HEK293 (cell line): ENCODE data around the gene PARD6G.

ENCODE experiments used
- CTCF ChIA-PET: fragments of 350-600 bp; formaldehyde crosslinking; extraction: SDS; loops from one replicate; lab custom pipeline; 2021; ENCODE audit warnings: antibody characterized with exemption; lab: Yijun Ruan, JAX
- POLR2A ChIA-PET: fragments of 300-600 bp; formaldehyde crosslinking; extraction: SDS; loops from one replicate; lab custom pipeline; 2020; ENCODE audit warnings: antibody characterized with exemption, inconsistent platforms; lab: Yijun Ruan, JAX
- H3K27ac ChIP-seq: fragments of 200-500 bp; sonication (Bioruptor generic); 2 replicates; pipeline ENCODE4 v1.5.1; 2014; ENCODE audit warnings: low read depth, low read length, control low read depth, inconsistent platforms; ENCODE audit errors: extremely low read depth
- H3K36me3 ChIP-seq, 2 experiments: fragments of 200-500 bp in 1 of 2; sonication (Bioruptor generic) in 1 of 2; 1 replicate in 1 of 2; 2 replicates in 1 of 2; pipeline ENCODE4 v1.5.1; 2014 to 2017; ENCODE audit warnings: inconsistent platforms in 2 of 2, low read length in 2 of 2; ENCODE audit not compliant: control insufficient read depth in 2 of 2, insufficient read depth in 1 of 2
- H3K4me1 ChIP-seq: fragments of 200-500 bp; sonication (Bioruptor generic); 2 replicates; pipeline ENCODE4 v1.5.1; 2014; ENCODE audit warnings: mild to moderate bottlenecking, low read length, inconsistent platforms; ENCODE audit not compliant: control insufficient read depth, insufficient read depth
- H3K4me3 ChIP-seq: 2 replicates; pipeline ENCODE4 v1.5.1; 2011; ENCODE audit warnings: low read depth, mild to moderate bottlenecking, control low read depth, low read length, moderate library complexity
- H3K9me3 ChIP-seq: fragments of 200-500 bp; sonication (Bioruptor generic); 2 replicates; pipeline ENCODE4 v1.5.1; 2014; ENCODE audit warnings: low read depth, low read length, inconsistent platforms; ENCODE audit not compliant: control insufficient read depth, insufficient read depth
- GLIS1 ChIP-seq: fragments of 450-650 bp; formaldehyde crosslinking; IDR thresholded peaks from 2 replicates; pipeline ENCODE4 v1.5.1; 2016; ENCODE audit warnings: missing biosample characterization, missing genetic modification characterization
- KLF1 ChIP-seq: fragments of 450-650 bp; formaldehyde crosslinking; IDR thresholded peaks from 2 replicates; pipeline ENCODE4 v1.5.1; 2016; ENCODE audit warnings: missing biosample characterization, missing genetic modification characterization
- KLF10 ChIP-seq: fragments of 450-650 bp; IDR thresholded peaks from 2 replicates; pipeline ENCODE4 v1.5.1; 2018; ENCODE audit warnings: missing biosample characterization, mild to moderate bottlenecking, missing genetic modification characterization
- KLF9 ChIP-seq: fragments of 450-650 bp; formaldehyde crosslinking; IDR thresholded peaks from 2 replicates; pipeline ENCODE4 v1.5.1; 2016; ENCODE audit warnings: missing biosample characterization, missing genetic modification characterization, low read depth
- MEIS1 ChIP-seq: sonication (generic); formaldehyde crosslinking; IDR thresholded peaks from 2 replicates; pipeline ENCODE4 v1.8.1; 2022; ENCODE audit warnings: missing genetic modification reagents, mild to moderate bottlenecking, borderline replicate concordance
- SP2 ChIP-seq: fragments of 450-650 bp; formaldehyde crosslinking; IDR thresholded peaks from 2 replicates; pipeline ENCODE4 v1.5.1; 2016; ENCODE audit warnings: missing biosample characterization, missing genetic modification characterization
- TRIM28 ChIP-seq: IDR thresholded peaks from 2 replicates; pipeline ENCODE4 v1.6.1; 2011; ENCODE audit warnings: low read length, control low read depth, borderline replicate concordance
- ZEB2 ChIP-seq: fragments of 450-650 bp; formaldehyde crosslinking; IDR thresholded peaks from 2 replicates; pipeline ENCODE4 v1.5.1; 2016; ENCODE audit warnings: missing biosample characterization, missing genetic modification characterization
- ZNF184 ChIP-seq: fragments of 450-650 bp; IDR thresholded peaks from 2 replicates; pipeline ENCODE4 v1.5.1; 2018; ENCODE audit warnings: missing biosample characterization, mild to moderate bottlenecking, missing genetic modification characterization
- ZNF274 ChIP-seq, 2 experiments: fragments of 200-500 bp in 1 of 2; fragments of 450-650 bp in 1 of 2; sonication (Bioruptor generic) in 1 of 2; formaldehyde crosslinking in 1 of 2; IDR thresholded peaks; 2 replicates each; pipeline versions ENCODE4 v1.5.1 to v1.6.1; 2014 to 2016; ENCODE audit warnings: borderline replicate concordance in 1 of 2, inconsistent platforms in 1 of 2, low read length in 1 of 2, missing biosample characterization in 1 of 2, missing genetic modification characterization in 1 of 2
- ZNF324 ChIP-seq: fragments of 450-650 bp; formaldehyde crosslinking; IDR thresholded peaks from 2 replicates; pipeline ENCODE4 v1.5.1; 2016; ENCODE audit warnings: missing biosample characterization, missing genetic modification characterization
- ZNF416 ChIP-seq: fragments of 450-650 bp; formaldehyde crosslinking; IDR thresholded peaks from 2 replicates; pipeline ENCODE4 v1.5.1; 2016; ENCODE audit warnings: missing biosample characterization, missing genetic modification characterization
- ZNF48 ChIP-seq: fragments of 450-650 bp; formaldehyde crosslinking; IDR thresholded peaks from 2 replicates; pipeline ENCODE4 v1.5.1; 2016; ENCODE audit warnings: missing biosample characterization, missing genetic modification characterization
- ZNF626 ChIP-seq: fragments of 450-650 bp; sonication (Bioruptor Pico); formaldehyde crosslinking; IDR thresholded peaks from 2 replicates; pipeline ENCODE4 v1.5.1; 2018; ENCODE audit warnings: missing biosample characterization, missing genetic modification characterization, inconsistent platforms
- ZNF629 ChIP-seq: fragments of 450-650 bp; formaldehyde crosslinking; IDR thresholded peaks from 2 replicates; pipeline ENCODE4 v1.5.1; 2017; ENCODE audit warnings: missing biosample characterization, missing genetic modification characterization
- ZNF660 ChIP-seq: fragments of 450-650 bp; IDR thresholded peaks from 2 replicates; pipeline ENCODE4 v1.5.1; 2018; ENCODE audit warnings: missing biosample characterization, mild to moderate bottlenecking, missing genetic modification characterization
- ZNF701 ChIP-seq: fragments of 450-650 bp; formaldehyde crosslinking; IDR thresholded peaks from 2 replicates; pipeline ENCODE4 v1.5.1; 2016; ENCODE audit warnings: missing biosample characterization, missing genetic modification characterization
- ZNF837 ChIP-seq: fragments of 450-650 bp; formaldehyde crosslinking; IDR thresholded peaks from 2 replicates; pipeline ENCODE4 v1.5.1; 2016; ENCODE audit warnings: missing biosample characterization, missing genetic modification characterization
- TF ChIP-seq, protein P1 (sequence below): fragments of 450-650 bp; formaldehyde crosslinking; IDR thresholded peaks from 2 replicates; pipeline ENCODE4 v1.5.1; 2017; ENCODE audit warnings: missing biosample characterization, mild to moderate bottlenecking, missing genetic modification characterization, moderate library complexity
- TF ChIP-seq, protein P2 (sequence below): fragments of 450-650 bp; formaldehyde crosslinking; IDR thresholded peaks from 2 replicates; pipeline ENCODE4 v1.5.1; 2016; ENCODE audit warnings: missing biosample characterization, missing genetic modification characterization
- TF ChIP-seq, protein P3 (sequence below): fragments of 450-650 bp; formaldehyde crosslinking; IDR thresholded peaks from 2 replicates; pipeline ENCODE4 v1.5.1; 2017; ENCODE audit warnings: missing biosample characterization, missing genetic modification characterization
- TF ChIP-seq, protein P4 (sequence below): fragments of 450-650 bp; formaldehyde crosslinking; IDR thresholded peaks from 2 replicates; pipeline ENCODE4 v1.5.1; 2016; ENCODE audit warnings: missing biosample characterization, missing genetic modification characterization
- TF ChIP-seq, protein P5 (sequence below): fragments of 450-650 bp; formaldehyde crosslinking; IDR thresholded peaks from 2 replicates; pipeline ENCODE4 v1.5.1; 2016; ENCODE audit warnings: missing biosample characterization, missing genetic modification characterization
- TF ChIP-seq, protein P6 (sequence below): fragments of 450-650 bp; formaldehyde crosslinking; IDR thresholded peaks from 2 replicates; pipeline ENCODE4 v1.5.1; 2016; ENCODE audit warnings: missing biosample characterization, missing genetic modification characterization, low read depth

Gene PARD6G

DNA sequence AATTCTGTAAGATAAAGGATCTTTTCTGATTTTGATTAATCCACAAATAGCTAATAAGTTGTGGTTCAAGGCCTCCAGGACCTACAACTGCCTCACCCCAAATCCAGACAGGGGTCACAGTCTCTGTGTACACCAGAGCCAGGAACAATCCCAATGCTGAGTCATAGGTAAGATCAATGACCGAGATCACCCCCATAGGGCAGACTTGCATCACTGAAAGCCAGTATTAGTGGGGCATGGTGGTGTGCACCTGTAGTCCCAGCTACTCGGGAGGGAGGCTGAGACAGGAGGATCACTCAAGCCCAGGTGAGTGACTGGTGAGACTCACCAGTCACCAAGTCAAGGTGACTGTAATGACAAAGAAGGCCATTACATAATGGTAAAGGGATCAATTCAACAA, 12.9 kb downstream of the PARD6G start:
- CTCF ChIA-PET: interaction anchor here (0.6 kb wide), 1 partner anchor 841 kb away, joined by 3 read pairs; no protein-coding TSS in a partner anchor
- no peaks in the 10 kb centered on the region for H3K36me3 ChIP-seq
- no peaks in the 10 kb centered on the region for H3K4me1 ChIP-seq
- TF ChIP-seq ZNF626 (tag by site-specific recombination) (no peak), ZNF274 (IDR thresholded peaks at IDR 0.05; ENCODE audit: low read length) (no peak), ZNF274 (tag by site-specific recombination; IDR thresholded peaks at IDR 0.05; ENCODE audit: borderline replicate concordance) (no peak), MEIS1 (CRISPR knock-in tag) (no peak), ZNF701 (tag by site-specific recombination) (no peak), ZNF660 (tag by site-specific recombination) (no peak), TRIM28 (no peak), SP2 (tag by site-specific recombination) (no peak), KLF10 (no peak), ZNF416 (tag by site-specific recombination) (no peak), KLF9 (tag by site-specific recombination) (no peak), KLF1 (no peak), ZNF184 (tag by site-specific recombination) (no peak), ZNF48 (no peak), GLIS1 (tag by site-specific recombination) (no peak), ZNF629 (no peak)
- TF ChIP-seq, protein P1, sequence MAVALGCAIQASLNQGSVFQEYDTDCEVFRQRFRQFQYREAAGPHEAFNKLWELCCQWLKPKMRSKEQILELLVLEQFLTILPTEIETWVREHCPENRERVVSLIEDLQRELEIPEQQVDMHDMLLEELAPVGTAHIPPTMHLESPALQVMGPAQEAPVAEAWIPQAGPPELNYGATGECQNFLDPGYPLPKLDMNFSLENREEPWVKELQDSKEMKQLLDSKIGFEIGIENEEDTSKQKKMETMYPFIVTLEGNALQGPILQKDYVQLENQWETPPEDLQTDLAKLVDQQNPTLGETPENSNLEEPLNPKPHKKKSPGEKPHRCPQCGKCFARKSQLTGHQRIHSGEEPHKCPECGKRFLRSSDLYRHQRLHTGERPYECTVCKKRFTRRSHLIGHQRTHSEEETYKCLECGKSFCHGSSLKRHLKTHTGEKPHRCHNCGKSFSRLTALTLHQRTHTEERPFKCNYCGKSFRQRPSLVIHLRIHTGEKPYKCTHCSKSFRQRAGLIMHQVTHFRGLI (tag by site-specific recombination): no peak
- TF ChIP-seq, protein P2, sequence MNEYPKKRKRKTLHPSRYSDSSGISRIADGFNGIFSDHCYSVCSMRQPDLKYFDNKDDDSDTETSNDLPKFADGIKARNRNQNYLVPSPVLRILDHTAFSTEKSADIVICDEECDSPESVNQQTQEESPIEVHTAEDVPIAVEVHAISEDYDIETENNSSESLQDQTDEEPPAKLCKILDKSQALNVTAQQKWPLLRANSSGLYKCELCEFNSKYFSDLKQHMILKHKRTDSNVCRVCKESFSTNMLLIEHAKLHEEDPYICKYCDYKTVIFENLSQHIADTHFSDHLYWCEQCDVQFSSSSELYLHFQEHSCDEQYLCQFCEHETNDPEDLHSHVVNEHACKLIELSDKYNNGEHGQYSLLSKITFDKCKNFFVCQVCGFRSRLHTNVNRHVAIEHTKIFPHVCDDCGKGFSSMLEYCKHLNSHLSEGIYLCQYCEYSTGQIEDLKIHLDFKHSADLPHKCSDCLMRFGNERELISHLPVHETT (tag by site-specific recombination): no peak
- TF ChIP-seq, protein P3, sequence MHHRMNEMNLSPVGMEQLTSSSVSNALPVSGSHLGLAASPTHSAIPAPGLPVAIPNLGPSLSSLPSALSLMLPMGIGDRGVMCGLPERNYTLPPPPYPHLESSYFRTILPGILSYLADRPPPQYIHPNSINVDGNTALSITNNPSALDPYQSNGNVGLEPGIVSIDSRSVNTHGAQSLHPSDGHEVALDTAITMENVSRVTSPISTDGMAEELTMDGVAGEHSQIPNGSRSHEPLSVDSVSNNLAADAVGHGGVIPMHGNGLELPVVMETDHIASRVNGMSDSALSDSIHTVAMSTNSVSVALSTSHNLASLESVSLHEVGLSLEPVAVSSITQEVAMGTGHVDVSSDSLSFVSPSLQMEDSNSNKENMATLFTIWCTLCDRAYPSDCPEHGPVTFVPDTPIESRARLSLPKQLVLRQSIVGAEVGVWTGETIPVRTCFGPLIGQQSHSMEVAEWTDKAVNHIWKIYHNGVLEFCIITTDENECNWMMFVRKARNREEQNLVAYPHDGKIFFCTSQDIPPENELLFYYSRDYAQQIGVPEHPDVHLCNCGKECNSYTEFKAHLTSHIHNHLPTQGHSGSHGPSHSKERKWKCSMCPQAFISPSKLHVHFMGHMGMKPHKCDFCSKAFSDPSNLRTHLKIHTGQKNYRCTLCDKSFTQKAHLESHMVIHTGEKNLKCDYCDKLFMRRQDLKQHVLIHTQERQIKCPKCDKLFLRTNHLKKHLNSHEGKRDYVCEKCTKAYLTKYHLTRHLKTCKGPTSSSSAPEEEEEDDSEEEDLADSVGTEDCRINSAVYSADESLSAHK (tag by site-specific recombination): no peak
- TF ChIP-seq, protein P4, sequence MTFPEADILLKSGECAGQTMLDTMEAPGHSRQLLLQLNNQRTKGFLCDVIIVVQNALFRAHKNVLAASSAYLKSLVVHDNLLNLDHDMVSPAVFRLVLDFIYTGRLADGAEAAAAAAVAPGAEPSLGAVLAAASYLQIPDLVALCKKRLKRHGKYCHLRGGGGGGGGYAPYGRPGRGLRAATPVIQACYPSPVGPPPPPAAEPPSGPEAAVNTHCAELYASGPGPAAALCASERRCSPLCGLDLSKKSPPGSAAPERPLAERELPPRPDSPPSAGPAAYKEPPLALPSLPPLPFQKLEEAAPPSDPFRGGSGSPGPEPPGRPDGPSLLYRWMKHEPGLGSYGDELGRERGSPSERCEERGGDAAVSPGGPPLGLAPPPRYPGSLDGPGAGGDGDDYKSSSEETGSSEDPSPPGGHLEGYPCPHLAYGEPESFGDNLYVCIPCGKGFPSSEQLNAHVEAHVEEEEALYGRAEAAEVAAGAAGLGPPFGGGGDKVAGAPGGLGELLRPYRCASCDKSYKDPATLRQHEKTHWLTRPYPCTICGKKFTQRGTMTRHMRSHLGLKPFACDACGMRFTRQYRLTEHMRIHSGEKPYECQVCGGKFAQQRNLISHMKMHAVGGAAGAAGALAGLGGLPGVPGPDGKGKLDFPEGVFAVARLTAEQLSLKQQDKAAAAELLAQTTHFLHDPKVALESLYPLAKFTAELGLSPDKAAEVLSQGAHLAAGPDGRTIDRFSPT (tag by site-specific recombination): no peak
- H3K4me3 ChIP-seq: no peak overlapping the region
- no peaks in the 10 kb centered on the region for H3K9me3 ChIP-seq
- POLR2A ChIA-PET: no interaction called here
- no peak overlapping the region for H3K27ac ChIP-seq

DNA sequence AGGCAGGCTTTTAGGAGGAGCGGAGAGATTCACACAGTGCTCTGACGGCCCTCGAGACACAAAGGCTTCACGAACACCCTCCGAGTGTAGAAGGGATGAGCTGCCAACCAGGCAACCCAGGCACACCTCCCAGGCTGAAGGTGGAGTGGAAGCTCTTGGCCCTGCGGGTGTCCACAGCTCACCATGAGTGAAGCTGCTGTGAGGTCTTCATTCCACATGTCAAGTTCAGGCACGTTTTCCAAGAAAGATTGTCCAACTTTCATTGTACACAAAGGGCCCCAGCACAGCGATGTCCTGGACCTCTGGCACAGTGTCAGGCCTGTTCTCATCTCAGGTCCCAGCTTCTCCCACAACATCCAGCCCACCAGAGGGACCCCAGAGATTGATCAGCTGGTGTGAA, 13.4 kb downstream of the PARD6G start:
- H3K4me3 ChIP-seq: no peak overlapping the region
- POLR2A ChIA-PET: no interaction called here
- no peaks in the 10 kb centered on the region for H3K36me3 ChIP-seq
- CTCF ChIA-PET: interaction anchor here (0.6 kb wide), 2 partner anchors 9 to 840 kb away, joined by 3 read pairs; no protein-coding TSS in a partner anchor
- no peaks in the 10 kb centered on the region for H3K4me1 ChIP-seq
- no peaks in the 10 kb centered on the region for H3K9me3 ChIP-seq
- no peak overlapping the region for H3K27ac ChIP-seq
- TF ChIP-seq ZEB2 (tag by site-specific recombination): no peak
- TF ChIP-seq, protein P5, sequence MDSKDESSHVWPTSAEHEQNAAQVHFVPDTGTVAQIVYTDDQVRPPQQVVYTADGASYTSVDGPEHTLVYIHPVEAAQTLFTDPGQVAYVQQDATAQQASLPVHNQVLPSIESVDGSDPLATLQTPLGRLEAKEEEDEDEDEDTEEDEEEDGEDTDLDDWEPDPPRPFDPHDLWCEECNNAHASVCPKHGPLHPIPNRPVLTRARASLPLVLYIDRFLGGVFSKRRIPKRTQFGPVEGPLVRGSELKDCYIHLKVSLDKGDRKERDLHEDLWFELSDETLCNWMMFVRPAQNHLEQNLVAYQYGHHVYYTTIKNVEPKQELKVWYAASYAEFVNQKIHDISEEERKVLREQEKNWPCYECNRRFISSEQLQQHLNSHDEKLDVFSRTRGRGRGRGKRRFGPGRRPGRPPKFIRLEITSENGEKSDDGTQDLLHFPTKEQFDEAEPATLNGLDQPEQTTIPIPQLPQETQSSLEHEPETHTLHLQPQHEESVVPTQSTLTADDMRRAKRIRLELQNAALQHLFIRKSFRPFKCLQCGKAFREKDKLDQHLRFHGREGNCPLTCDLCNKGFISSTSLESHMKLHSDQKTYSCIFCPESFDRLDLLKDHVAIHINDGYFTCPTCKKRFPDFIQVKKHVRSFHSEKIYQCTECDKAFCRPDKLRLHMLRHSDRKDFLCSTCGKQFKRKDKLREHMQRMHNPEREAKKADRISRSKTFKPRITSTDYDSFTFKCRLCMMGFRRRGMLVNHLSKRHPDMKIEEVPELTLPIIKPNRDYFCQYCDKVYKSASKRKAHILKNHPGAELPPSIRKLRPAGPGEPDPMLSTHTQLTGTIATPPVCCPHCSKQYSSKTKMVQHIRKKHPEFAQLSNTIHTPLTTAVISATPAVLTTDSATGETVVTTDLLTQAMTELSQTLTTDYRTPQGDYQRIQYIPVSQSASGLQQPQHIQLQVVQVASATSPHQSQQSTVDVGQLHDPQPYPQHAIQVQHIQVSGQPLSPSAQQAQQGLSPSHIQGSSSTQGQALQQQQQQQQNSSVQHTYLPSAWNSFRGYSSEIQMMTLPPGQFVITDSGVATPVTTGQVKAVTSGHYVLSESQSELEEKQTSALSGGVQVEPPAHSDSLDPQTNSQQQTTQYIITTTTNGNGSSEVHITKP: no peak
- TF ChIP-seq ZNF324 (tag by site-specific recombination): no peak
- no peak for TF ChIP-seq ZNF837
- TF ChIP-seq, protein P6, sequence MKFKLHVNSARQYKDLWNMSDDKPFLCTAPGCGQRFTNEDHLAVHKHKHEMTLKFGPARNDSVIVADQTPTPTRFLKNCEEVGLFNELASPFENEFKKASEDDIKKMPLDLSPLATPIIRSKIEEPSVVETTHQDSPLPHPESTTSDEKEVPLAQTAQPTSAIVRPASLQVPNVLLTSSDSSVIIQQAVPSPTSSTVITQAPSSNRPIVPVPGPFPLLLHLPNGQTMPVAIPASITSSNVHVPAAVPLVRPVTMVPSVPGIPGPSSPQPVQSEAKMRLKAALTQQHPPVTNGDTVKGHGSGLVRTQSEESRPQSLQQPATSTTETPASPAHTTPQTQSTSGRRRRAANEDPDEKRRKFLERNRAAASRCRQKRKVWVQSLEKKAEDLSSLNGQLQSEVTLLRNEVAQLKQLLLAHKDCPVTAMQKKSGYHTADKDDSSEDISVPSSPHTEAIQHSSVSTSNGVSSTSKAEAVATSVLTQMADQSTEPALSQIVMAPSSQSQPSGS (tag by site-specific recombination): no peak
